ENCODE results near the gene YY1.

- TF ChIP-seq MAX (CRISPR knock-in tag; IDR thresholded peaks at IDR 0.05) = no peak
- no peak for TF ChIP-seq CTCF (IDR thresholded peaks at IDR 0.05)
- TF ChIP-seq HMGXB4 (CRISPR knock-in tag; IDR thresholded peaks at IDR 0.05) = no peak
- no peak for TF ChIP-seq ZNF396 (CRISPR knock-in tag; IDR thresholded peaks at IDR 0.05; ENCODE audit: borderline replicate concordance)
- no peak for TF ChIP-seq TP53 (CRISPR knock-in tag; IDR thresholded peaks at IDR 0.05)
- TF ChIP-seq TCF7 (CRISPR knock-in tag; IDR thresholded peaks at IDR 0.05; ENCODE audit: low read depth) = no peak
- no peak for TF ChIP-seq SMAD3 (CRISPR knock-in tag; IDR thresholded peaks at IDR 0.05; ENCODE audit: borderline replicate concordance)
- TF ChIP-seq FOXK1 (CRISPR knock-in tag; IDR thresholded peaks at IDR 0.05) = no peak
- TF ChIP-seq RELA (CRISPR knock-in tag; IDR thresholded peaks at IDR 0.05; ENCODE audit: borderline replicate concordance) = no peak
- no peak for TF ChIP-seq CREB1 (CRISPR knock-in tag; IDR thresholded peaks at IDR 0.05)
- TF ChIP-seq, protein P1, sequence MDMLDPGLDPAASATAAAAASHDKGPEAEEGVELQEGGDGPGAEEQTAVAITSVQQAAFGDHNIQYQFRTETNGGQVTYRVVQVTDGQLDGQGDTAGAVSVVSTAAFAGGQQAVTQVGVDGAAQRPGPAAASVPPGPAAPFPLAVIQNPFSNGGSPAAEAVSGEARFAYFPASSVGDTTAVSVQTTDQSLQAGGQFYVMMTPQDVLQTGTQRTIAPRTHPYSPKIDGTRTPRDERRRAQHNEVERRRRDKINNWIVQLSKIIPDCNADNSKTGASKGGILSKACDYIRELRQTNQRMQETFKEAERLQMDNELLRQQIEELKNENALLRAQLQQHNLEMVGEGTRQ (CRISPR knock-in tag; IDR thresholded peaks at IDR 0.05) = no peak
Measured at GRCh38 chr14:100274250-100274649, 35.3 kb downstream of the YY1 start.
